Measurements from ENCODE around the gene COL6A3.
"Not testable (repeated sequence)": the region's sequence is repeated elsewhere in the genome, so short reads cannot be mapped to it uniquely, and the experiment has no call there.

COL6A3 gene

GRCh38 chr2:237411683-237412423 lies 2.1 kb downstream of the COL6A3 start:
- DNase-seq, result no peak

DNA sequence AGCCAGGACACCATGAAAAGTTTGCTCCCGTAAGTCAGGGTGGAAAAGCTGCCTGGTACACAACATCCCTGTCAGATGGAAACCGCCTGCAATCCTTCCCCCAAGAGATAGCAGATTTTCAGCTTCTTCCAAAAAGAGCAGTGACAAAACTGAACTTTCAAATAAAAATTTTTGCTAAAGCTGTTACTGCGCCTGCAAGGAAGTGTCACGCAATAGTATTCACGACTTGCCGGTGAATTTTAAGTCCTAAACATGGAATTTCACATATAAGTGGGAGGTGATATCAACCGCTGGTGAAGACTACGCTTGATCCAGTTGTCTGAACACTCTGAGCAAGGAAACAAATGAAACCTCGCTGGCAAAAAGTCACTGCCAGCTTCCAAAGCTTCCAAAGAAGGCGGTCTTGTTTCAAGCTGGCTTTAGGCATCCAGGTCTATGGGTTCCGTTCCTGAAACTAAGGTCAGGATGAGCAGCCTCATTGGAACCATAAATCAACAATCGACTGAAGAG lies 2.8 kb downstream of the COL6A3 start:
- no peak for DNase-seq

GRCh38 chr2:237409263-237409662 lies 4.7 kb downstream of the COL6A3 start:
- DNase-seq, result not testable (repeated sequence)

- no peak for DNase-seq
These were observed 5.5 kb downstream of the COL6A3 start for GRCh38 chr2:237408335-237409000.

DNA sequence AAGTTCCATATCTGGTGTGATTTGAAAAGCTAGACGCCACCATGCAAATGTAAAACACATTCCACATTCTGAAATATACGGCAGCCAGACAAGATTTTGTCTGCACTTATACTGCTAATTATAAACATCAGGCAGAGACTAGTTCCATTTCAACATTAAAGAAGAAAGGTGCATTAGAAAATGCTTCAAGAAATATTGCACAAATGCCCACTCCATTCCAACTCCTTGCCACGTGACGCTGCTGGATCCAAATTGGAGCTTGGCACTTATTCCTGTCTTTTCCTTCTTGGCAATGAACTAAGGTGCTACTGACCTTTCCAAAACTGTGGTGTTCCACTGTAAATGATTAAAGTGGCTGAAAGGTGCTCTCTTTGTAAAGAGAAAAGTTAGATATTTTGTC lies 6.3 kb downstream of the COL6A3 start:
- DNase-seq, result no peak

- DNase-seq, result no peak
These were observed 7.5 kb downstream of the COL6A3 start for GRCh38 chr2:237406371-237406895.

- no peak for DNase-seq
These were observed 8.4 kb downstream of the COL6A3 start for GRCh38 chr2:237405605-237406004.

DNA sequence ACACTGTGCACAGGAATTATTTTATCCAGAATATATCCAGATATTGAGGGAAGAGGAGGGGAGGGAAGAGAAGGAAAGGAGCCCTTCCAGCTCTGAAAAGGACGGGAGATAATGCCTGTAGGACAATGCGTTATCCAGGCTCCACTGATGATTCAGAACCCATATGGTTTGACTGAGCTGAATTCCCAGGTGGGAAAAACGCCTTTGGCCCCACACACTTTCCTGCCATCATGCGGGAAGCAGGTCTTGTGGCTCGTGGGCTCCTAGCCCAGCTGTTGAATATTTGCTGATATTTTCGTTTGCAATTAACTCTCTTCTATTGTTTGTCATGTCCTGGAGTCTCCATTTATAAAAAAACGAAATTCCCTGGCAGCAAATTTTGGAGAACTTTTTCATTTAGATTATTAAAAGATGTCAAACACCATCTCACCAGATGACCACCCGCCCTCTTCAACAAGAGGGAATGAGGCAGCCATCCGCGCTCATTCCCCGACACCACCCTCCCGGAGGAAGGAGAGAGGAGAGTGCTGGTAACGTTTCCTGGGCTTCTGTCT lies 8.9 kb downstream of the COL6A3 start:
- no peak for DNase-seq

DNA sequence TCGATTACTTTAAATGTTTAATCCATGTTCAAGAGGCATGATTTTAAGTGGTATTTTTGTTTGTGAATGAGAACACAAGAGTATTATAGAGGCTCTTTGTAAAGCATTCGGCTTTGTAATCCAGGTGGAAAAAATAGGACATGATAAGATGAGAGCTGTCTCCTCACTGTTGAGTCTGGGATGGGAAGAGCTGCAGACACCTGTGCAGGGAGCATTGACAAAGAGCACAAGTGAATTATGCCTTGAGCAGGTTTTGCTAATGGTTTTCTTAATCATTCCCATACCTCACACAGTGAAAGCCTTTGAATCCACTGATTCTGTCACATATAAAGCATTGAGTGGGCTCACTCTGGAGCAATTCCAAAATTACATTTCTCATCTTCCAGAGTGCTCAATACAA lies 9.6 kb downstream of the COL6A3 start:
- DNase-seq, result no peak

GRCh38 chr2:237403024-237403882 lies 10.7 kb downstream of the COL6A3 start:
- DNase-seq, result no peak

GRCh38 chr2:237400199-237400598 lies 13.8 kb downstream of the COL6A3 start:
- DNase-seq, result no peak

DNA sequence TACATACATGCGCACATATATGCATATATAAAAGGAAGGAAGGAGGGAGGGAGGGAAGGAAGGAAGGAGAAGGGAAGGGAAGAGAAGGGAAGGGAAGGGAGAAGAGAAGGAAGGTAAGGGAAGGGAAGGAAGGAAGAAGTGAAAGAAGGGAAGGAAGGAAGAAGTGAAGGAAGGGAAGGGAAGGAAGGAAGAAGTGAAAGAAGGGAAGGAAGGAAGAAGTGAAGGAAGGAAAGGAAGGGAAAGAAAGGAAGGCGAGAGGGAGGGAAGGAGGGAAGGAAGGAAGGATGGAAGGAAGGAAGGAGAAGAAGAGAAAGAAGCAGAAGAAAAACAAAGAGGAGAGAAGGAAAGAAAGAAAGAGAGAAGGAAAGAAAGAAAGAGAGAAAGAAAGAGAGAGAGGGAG lies 16.9 kb downstream of the COL6A3 start:
- no peak for DNase-seq

DNA sequence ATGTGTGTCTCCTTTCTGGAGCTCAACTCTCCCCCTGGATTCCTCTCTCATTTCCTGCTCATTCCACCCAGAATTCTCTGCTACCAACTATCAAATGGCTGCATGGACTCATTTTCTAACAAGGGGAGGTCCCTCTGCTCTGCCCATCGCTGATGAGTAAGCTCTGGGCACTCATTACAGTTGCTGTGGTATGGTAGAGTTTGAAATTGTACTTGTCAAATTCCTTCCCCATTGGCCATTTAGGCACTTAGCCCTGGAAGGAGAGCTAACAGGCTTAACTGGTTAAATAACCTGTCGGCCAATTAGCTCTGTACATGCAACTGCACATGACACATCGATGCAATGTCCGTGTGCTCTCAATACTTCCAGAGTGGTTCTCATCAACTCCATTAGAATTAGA lies 20.4 kb downstream of the COL6A3 start:
- no peak for DNase-seq

GRCh38 chr2:237392186-237392585 lies 21.8 kb downstream of the COL6A3 start:
- no peak for DNase-seq

DNA sequence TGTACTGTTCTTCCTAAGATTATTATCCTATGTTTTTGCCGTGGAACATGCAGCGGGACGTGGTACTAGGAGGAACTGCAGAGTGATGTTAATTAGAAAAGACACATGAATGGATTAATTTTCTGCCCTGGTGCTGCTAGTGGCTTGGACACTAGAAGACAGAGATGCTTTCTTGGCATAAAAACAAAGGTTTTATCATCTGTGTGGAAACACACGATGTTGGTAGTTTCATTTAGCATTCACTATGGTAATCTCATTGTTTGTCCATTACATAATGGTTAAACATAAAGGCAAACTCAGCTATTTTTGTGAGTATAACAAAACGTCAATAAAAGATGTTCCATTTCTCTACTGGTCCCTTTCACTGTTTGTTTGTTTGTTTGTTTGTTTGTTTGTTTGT lies 22.8 kb downstream of the COL6A3 start:
- DNase-seq, result no peak

DNA sequence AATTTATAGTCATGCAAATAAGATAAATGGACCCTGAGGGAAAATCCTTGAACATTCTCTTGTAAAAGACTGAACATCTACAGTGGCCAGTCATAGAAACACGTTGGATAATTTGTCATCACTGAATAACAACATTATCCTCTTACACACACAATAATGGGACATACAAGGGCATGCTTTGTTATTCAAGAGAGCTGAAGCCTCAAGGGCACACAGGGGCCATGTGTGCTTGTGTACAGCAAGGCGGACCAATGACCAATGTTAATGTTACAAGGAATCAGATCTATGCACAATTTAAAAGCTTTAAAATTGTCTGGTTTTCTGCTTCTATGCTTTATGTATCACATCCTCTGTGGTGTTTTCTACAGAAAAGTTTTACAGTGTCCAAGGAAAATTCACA lies 23.7 kb downstream of the COL6A3 start:
- no peak for DNase-seq

GRCh38 chr2:237389831-237390230 lies 24.1 kb downstream of the COL6A3 start:
- no peak for DNase-seq

DNA sequence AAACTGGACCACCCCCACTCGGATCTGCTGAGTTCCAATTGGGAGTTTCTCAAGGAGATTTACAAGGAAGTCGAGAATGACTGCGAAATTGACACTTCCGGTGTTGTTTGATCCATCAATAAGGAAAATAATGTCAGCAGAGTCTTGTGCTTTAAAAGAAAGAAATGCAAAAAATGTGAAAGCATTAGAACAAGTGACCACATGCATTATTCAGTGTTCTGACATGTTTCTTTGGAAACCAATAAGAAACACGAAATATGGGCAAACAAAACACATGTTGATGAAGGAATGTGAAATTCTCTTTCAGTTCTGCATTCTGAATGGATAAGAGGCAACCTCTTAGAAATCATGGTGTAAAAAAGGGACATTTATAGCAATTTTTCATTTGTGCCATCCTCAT lies 25.9 kb downstream of the COL6A3 start:
- no peak for DNase-seq

DNA sequence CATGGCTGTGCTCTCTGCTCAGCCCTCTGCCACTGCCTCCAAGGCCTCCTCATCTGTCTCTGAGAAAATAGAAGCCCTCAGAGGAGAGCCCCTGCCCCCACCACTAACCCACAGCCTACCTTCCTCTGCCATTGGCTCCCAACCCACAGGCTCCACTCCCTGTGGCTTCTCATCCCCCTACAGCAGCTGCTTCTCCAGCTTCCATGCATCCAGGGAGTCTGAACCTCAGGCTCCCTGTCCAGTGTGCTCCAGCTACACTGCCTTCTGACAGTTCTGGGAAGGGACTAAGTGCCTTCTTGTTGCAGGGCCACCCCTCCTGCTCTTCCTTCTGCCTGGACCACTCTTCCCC lies 29.3 kb downstream of the COL6A3 start:
- DNase-seq, result no peak

- no peak for DNase-seq
These were observed 29.8 kb downstream of the COL6A3 start for GRCh38 chr2:237383991-237384671.

- DNase-seq, result no peak
These were observed 33.2 kb downstream of the COL6A3 start for GRCh38 chr2:237380768-237381167.

GRCh38 chr2:237379636-237380035 lies 34.3 kb downstream of the COL6A3 start:
- DNase-seq, result no peak

GRCh38 chr2:237378650-237379049 lies 35.3 kb downstream of the COL6A3 start:
- no peak for DNase-seq
